ENCODE measurements around the gene RHOXF1. TPM values are rescaled to one million over a fixed set of nuclear protein-coding genes. Genes with fewer than 3 reads are reported as not detected.
"Not testable (repeated sequence)": the region's sequence is repeated elsewhere in the genome, so short reads cannot be mapped to it uniquely, and the experiment has no call there.

RHOXF1 gene
- total RNA-seq, 1 donor from 2014 or later = not detected

- DNase-seq = no peak
- Mint-ChIP-seq H3K36me3 (ENCODE audit: low read depth) (no peaks in the 10 kb centered on the region), H3K4me3 (no peak overlapping the region), H3K4me1 (no peaks in the 10 kb centered on the region), H3K27me3 (no peaks in the 10 kb centered on the region), H3K9me3 (peaks cover 2% of the 10 kb centered on the region), H3K27ac (no peak overlapping the region)
- intact Hi-C loops (cut with micrococcal nuclease) = no loop called here
- ChIA-PET POLR2A (no interaction called here), CTCF (no interaction called here)
- no peak for ATAC-seq (ENCODE audit: low read depth)
- no peak for TF ChIP-seq CTCF (IDR thresholded peaks at IDR 0.05)
Observed at GRCh38 chrX:120090208-120090607, 25.5 kb downstream of the RHOXF1 start.

- Mint-ChIP-seq H3K4me3 (no peak overlapping the region), H3K27me3 (no peaks in the 10 kb centered on the region), H3K4me1 (no peaks in the 10 kb centered on the region), H3K27ac (no peak overlapping the region), H3K36me3 (ENCODE audit: low read depth) (no peaks in the 10 kb centered on the region), H3K9me3 (no peaks in the 10 kb centered on the region)
- TF ChIP-seq CTCF (IDR thresholded peaks at IDR 0.05) = no peak
- ChIA-PET POLR2A (no interaction called here), CTCF (no interaction called here)
- ATAC-seq (ENCODE audit: low read depth) (no peak), DNase-seq (no peak)
- intact Hi-C loops (cut with micrococcal nuclease) = no loop called here
Observed at GRCh38 chrX:120087289-120088017, 28.3 kb downstream of the RHOXF1 start.

GRCh38 chrX:120085553-120086185, 30.0 kb downstream of the RHOXF1 start:
- POLR2A ChIA-PET; H3K36me3 Mint-ChIP-seq (ENCODE audit: low read depth); DNase-seq; CTCF ChIA-PET; H3K9me3 Mint-ChIP-seq; H3K4me1 Mint-ChIP-seq; H3K27ac Mint-ChIP-seq; H3K4me3 Mint-ChIP-seq; H3K27me3 Mint-ChIP-seq; intact Hi-C loops (cut with micrococcal nuclease): not testable (repeated sequence)
- ATAC-seq (ENCODE audit: low read depth) = peak; percentile 42

DNA sequence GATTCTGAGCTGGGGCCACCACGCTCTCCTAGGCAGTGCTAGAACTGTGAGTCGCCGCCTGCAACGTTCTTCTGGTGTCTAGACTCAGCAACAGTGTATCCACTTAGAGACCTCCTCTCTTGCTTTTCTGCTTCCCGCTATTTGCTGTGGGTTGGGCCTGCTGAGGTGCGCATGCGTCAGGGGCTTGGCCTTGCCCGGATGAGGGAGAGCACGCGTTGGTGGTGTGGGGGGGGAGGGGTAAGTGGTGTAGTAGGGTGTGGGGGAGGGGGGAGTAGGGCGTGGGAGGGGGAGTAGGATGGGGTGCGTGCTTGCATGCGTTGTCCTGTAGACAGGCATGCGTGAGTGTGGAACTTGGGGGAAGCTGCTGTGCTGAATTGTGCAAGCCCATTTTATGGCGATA, 38.1 kb downstream of the RHOXF1 start, which contains the start of gene RHOXF2B:
RHOXF2B (minus strand) TSS at position 101 of the 400 bp plus-strand sequence. CDS start 138 bp downstream, outside the sequence.
- H3K9me3 Mint-ChIP-seq; DNase-seq; H3K4me3 Mint-ChIP-seq; H3K36me3 Mint-ChIP-seq (ENCODE audit: low read depth); H3K27ac Mint-ChIP-seq; ATAC-seq (ENCODE audit: low read depth); POLR2A ChIA-PET; H3K4me1 Mint-ChIP-seq; H3K27me3 Mint-ChIP-seq; intact Hi-C loops (cut with micrococcal nuclease); CTCF ChIA-PET: not testable (repeated sequence)

DNA sequence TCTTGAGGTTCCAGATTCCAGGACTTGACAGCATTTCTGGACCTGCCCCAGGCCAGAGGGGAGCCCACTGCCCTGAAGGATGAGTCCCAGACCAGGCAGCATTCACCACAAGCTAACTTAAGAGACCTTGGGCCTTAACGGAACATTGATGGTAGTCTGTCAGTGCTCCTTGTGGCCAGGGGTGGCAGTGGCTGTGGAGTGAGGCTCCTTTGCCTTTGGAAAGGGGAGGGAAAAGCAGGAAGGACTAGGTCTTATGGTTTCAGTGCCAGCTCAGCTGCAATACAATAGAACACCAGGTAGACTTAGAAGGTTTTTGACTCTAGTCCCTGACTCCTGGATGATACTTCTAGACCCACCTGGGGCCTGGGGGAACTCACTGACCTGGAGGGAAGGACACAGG, 49.5 kb downstream of the RHOXF1 start:
- not testable (repeated sequence) for H3K27me3 Mint-ChIP-seq, H3K4me3 Mint-ChIP-seq

More for the DNA sequence above, 49.5 kb downstream of the RHOXF1 start:
- H3K27ac Mint-ChIP-seq; H3K4me1 Mint-ChIP-seq; intact Hi-C loops (cut with micrococcal nuclease); ATAC-seq (ENCODE audit: low read depth); H3K36me3 Mint-ChIP-seq (ENCODE audit: low read depth); DNase-seq; CTCF ChIA-PET; POLR2A ChIA-PET; H3K9me3 Mint-ChIP-seq: not testable (repeated sequence)

Other genes with a start within 250 kb of the RHOXF1 start
- gene RNF113A, start 244.2 kb downstream of the RHOXF1 start, total RNA-seq = 27.1 and 28.1 TPM in 2 replicates
- gene NDUFA1, start 244.1 kb downstream of the RHOXF1 start, total RNA-seq = 65.3 and 88.0 TPM in 2 replicates
- gene AKAP14, start 220.0 kb downstream of the RHOXF1 start, total RNA-seq = not detected in 2 replicates
- gene NKAP, start 172.2 kb downstream of the RHOXF1 start, total RNA-seq = 11.6 and 11.9 TPM in 2 replicates
- gene RHOXF2B, start 38.2 kb downstream of the RHOXF1 start, total RNA-seq = not detected in 2 replicates
- not detected in 2 replicates for gene RHOXF2, start 42.7 kb upstream of the RHOXF1 start, total RNA-seq
- 17.4 and 19.8 TPM in 2 replicates for gene ZBTB33, start 134.9 kb upstream of the RHOXF1 start, total RNA-seq
- gene TMEM255A, start 195.5 kb upstream of the RHOXF1 start, total RNA-seq = 0.18 and 0.51 TPM in 2 replicates
- not detected in 2 replicates for gene ATP1B4, start 246.2 kb upstream of the RHOXF1 start, total RNA-seq